ENCODE measurements around the gene KRT1. TPM values are rescaled to one million over a fixed set of nuclear protein-coding genes. Genes with fewer than 3 reads are reported as not detected.

The KRT1 gene
- total and polyA plus RNA-seq, 4 donors, result 0.17 to 2.1 (median 0.48) TPM

DNA sequence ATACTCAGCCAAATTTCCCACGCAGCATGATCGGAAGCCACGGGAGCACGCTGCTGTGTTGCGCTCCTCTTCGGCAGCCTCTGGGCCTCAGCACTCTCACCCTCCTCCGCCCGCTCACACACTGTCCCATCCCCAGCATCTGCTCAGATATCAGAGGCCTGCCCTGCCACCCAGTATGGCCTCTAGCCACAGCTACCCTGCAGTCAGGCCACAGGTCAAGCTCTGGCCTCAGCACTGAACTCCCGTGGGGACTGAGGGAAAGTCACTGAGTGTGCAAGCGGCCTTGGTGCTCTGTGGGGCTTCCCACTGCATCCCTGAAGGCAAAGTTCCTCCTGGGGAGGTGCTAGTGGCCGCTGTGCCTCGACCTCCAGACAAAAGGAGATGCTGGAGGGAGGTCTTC is 21.1 kb upstream of the KRT1 start:
- Histone ChIP-seq H3K27ac (ENCODE audit: low read depth, low read length) (no peak overlapping the region), H3K4me3 (ENCODE audit: low read depth, low read length) (no peak overlapping the region), H3K9me3 (ENCODE audit: control insufficient read depth, insufficient read depth, low read length) (no peaks in the 10 kb centered on the region), H3K27me3 (ENCODE audit: control insufficient read depth, insufficient read depth, low read length) (no peaks in the 10 kb centered on the region), H3K36me3 (ENCODE audit: control insufficient read depth, insufficient read depth, low read length) (no peaks in the 10 kb centered on the region), H3K4me1 (ENCODE audit: control insufficient read depth, insufficient read depth, low read length) (peaks cover 1% of the 10 kb centered on the region)
- DNase-seq (ENCODE audit: low read depth in 4 of 6, low spot score in 6 of 6), result no peak
- WGBS (ENCODE audit: insufficient coverage), result 81% methylated on average over 12 of the region's 12 CpGs

DNA sequence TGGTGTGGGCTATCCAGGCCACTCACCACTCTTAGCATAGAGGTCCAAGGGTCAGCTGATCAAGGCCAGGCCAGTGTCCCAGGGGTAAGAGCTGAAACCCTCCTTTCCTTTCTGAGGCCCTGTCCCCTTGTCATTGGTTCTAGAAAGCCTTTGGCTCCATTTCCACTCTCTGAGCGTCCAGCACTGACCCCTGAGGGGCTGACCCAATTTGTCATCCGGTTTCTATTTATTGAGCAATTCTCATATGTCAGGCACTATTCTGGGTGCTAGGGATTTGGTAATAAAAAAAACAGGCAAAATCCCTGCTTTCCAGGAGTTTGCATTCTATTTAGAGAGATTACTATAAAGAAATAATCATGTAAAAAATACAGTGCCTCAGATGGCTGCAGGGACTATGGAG is 19.8 kb upstream of the KRT1 start:
- Histone ChIP-seq H3K36me3 (ENCODE audit: control insufficient read depth, insufficient read depth, low read length) (no peaks in the 10 kb centered on the region), H3K9me3 (ENCODE audit: control insufficient read depth, insufficient read depth, low read length) (no peaks in the 10 kb centered on the region), H3K4me3 (ENCODE audit: low read depth, low read length) (no peak overlapping the region), H3K27me3 (ENCODE audit: control insufficient read depth, insufficient read depth, low read length) (no peaks in the 10 kb centered on the region), H3K27ac (ENCODE audit: low read depth, low read length) (no peak overlapping the region), H3K4me1 (ENCODE audit: control insufficient read depth, insufficient read depth, low read length) (peaks cover 5% of the 10 kb centered on the region)
- DNase-seq (ENCODE audit: low read depth in 4 of 6, low spot score in 6 of 6), result no peak
- WGBS (ENCODE audit: insufficient coverage), result no CpG with 5 or more reads among the region's 2 CpGs

DNA sequence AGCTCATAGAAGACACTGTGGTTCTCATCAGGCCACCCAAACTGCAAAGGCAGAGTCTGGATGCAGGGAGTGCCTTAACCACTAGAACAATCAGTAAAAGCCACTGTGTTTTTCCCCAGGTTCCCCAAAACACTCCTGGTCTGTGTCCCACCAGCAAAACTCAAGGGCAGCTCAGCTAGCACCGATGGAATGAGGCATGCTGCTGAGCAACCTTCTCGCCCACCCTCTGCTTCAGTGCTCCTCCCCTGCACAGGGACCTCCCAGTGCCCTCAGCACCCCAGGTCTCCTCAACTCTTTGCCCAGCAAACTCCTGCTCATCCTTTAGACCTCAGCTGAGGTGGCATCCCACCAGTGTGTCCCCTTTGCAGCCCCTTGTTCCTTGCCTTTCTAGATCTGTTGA is 19.2 kb upstream of the KRT1 start:
- Histone ChIP-seq H3K9me3 (ENCODE audit: control insufficient read depth, insufficient read depth, low read length) (no peaks in the 10 kb centered on the region), H3K4me1 (ENCODE audit: control insufficient read depth, insufficient read depth, low read length) (peaks cover 10% of the 10 kb centered on the region), H3K27me3 (ENCODE audit: control insufficient read depth, insufficient read depth, low read length) (no peaks in the 10 kb centered on the region), H3K36me3 (ENCODE audit: control insufficient read depth, insufficient read depth, low read length) (no peaks in the 10 kb centered on the region), H3K4me3 (ENCODE audit: low read depth, low read length) (no peak overlapping the region), H3K27ac (ENCODE audit: low read depth, low read length) (no peak overlapping the region)
- DNase-seq (ENCODE audit: low read depth in 4 of 6, low spot score in 6 of 6), result no peak
- 100% methylated on average over 2 of the region's 2 CpGs for WGBS (ENCODE audit: insufficient coverage)

DNA sequence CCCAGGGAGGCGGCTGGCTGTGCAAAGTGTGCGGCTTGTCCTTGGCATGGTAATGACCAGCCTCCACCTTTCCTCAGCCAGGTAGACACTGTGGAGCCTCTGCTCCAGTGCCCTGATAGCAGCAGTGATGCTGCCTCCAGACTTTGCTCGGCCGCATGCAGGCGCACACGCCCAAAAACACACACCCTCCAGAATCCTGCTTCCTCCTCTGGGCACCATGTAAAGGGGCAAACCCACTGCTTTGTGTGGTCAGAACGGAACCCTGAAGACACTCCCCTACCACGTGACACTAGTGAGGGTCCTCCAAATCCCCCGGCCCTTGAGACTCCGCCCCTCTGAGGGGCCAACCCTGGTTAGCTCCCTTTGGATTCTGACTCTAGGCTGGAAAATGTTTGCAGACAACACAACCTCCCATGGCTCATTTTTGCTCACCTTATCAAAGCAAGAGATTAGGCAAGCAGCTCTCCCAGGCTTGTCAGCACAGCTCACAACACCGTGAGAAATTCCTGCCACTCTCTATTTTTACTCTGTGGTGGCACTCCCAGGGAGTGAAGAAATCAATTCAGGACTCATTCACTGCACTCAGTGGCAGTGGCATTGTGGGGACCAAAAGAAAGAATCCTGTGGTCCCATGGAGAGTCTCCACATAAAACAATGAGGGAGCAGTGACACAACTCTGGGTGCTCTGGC is 18.6 kb upstream of the KRT1 start:
- Histone ChIP-seq H3K4me1 (ENCODE audit: control insufficient read depth, insufficient read depth, low read length) (peaks cover 11% of the 10 kb centered on the region), H3K9me3 (ENCODE audit: control insufficient read depth, insufficient read depth, low read length) (no peaks in the 10 kb centered on the region), H3K36me3 (ENCODE audit: control insufficient read depth, insufficient read depth, low read length) (no peaks in the 10 kb centered on the region), H3K27ac (ENCODE audit: low read depth, low read length) (no peak overlapping the region), H3K27me3 (ENCODE audit: control insufficient read depth, insufficient read depth, low read length) (no peaks in the 10 kb centered on the region), H3K4me3 (ENCODE audit: low read depth, low read length) (no peak overlapping the region)
- no peak for DNase-seq (ENCODE audit: low read depth in 4 of 6, low spot score in 6 of 6)
- WGBS (ENCODE audit: insufficient coverage), result 66% methylated on average over 11 of the region's 11 CpGs

DNA sequence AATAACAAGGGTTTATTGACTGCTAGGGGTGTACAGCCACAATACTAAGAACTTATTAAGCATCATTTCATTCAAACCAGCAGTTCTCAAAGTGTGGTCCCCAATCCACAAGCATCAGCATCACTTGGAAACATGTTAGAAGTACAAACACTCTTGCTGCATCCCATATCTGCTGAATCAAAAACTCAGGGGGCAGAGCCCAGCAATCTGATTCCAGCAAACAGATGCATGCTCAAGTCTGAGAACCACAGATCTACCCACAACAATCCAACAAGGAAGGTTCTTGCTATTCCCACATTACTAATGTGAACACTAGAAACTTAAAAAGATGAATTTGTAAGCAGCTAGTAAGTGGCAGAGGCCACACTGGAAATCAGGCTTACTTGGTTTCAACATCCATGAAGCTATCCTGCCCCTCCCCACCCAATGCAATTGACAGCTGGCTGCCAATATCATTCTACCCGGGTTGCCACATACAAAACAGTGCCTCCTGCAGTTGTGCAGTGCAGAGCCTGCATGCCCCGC is 16.9 kb upstream of the KRT1 start:
- H3K9me3 ChIP-seq (ENCODE audit: control insufficient read depth, insufficient read depth, low read length), result no peaks in the 10 kb centered on the region
- WGBS (ENCODE audit: insufficient coverage), result 51% methylated on average over 2 of the region's 2 CpGs
- H3K36me3 ChIP-seq (ENCODE audit: control insufficient read depth, insufficient read depth, low read length), result no peaks in the 10 kb centered on the region
- DNase-seq (ENCODE audit: low read depth in 4 of 6, low spot score in 6 of 6), result no peak
- no peak overlapping the region for H3K4me3 ChIP-seq (ENCODE audit: low read depth, low read length)
- H3K27me3 ChIP-seq (ENCODE audit: control insufficient read depth, insufficient read depth, low read length), result no peaks in the 10 kb centered on the region
- no peak overlapping the region for H3K27ac ChIP-seq (ENCODE audit: low read depth, low read length)
- peaks cover 20% of the 10 kb centered on the region for H3K4me1 ChIP-seq (ENCODE audit: control insufficient read depth, insufficient read depth, low read length)

DNA sequence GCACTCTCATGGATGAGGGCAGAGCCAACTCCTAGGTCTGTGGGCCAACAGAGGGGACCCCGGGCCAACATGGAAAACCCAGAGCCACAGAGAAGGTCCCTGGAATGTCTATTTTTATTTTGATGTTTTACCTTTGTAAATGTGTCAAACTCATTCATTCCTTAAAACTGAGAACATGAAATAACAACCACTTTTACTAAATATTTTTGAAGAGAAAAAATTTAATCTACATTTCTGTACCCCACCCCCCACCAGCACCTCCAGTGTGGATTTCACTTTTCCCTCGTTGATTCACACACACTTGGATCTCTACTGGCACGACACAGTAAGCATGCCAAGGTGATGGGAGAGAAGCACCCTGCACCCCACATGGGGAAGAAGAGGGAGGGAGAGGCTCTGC is 16.4 kb upstream of the KRT1 start:
- no peaks in the 10 kb centered on the region for H3K9me3 ChIP-seq (ENCODE audit: control insufficient read depth, insufficient read depth, low read length)
- peaks cover 24% of the 10 kb centered on the region for H3K4me1 ChIP-seq (ENCODE audit: control insufficient read depth, insufficient read depth, low read length)

DNA sequence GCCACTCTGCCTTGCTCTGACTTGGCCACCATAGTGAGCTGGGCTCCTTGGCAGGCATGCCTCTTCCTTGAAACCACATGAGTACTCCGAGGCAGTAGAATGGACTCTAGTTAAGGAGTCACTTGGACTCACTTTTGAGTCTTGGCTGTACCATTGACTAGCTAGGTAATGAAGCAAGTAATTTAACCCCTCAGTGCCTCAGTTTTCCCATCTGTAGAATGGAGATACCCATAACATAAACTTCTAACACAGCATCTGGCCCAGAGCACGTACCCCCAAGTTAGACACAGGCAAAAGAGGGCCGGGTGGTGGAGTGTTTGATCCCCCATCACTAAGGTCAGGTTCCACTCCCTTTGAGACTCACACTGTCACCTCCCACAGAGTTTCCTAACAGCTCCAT is 14.8 kb upstream of the KRT1 start:
- no peak overlapping the region for H3K27ac ChIP-seq (ENCODE audit: low read depth, low read length)
- peaks cover 4% of the 10 kb centered on the region for H3K27me3 ChIP-seq (ENCODE audit: control insufficient read depth, insufficient read depth, low read length)
- no peaks in the 10 kb centered on the region for H3K9me3 ChIP-seq (ENCODE audit: control insufficient read depth, insufficient read depth, low read length)
- peaks cover 37% of the 10 kb centered on the region for H3K4me1 ChIP-seq (ENCODE audit: control insufficient read depth, insufficient read depth, low read length)
- no peak overlapping the region for H3K4me3 ChIP-seq (ENCODE audit: low read depth, low read length)
- WGBS (ENCODE audit: insufficient coverage), result no CpG with 5 or more reads among the region's 3 CpGs
- DNase-seq (ENCODE audit: low read depth in 4 of 6, low spot score in 6 of 6), result no peak
- H3K36me3 ChIP-seq (ENCODE audit: control insufficient read depth, insufficient read depth, low read length), result no peaks in the 10 kb centered on the region

More for the DNA sequence above, 16.4 kb upstream of the KRT1 start:
- no peaks in the 10 kb centered on the region for H3K36me3 ChIP-seq (ENCODE audit: control insufficient read depth, insufficient read depth, low read length)
- no peak for DNase-seq (ENCODE audit: low read depth in 4 of 6, low spot score in 6 of 6)
- H3K4me3 ChIP-seq (ENCODE audit: low read depth, low read length), result no peak overlapping the region
- WGBS (ENCODE audit: insufficient coverage), result no CpG with 5 or more reads among the region's 3 CpGs
- H3K27me3 ChIP-seq (ENCODE audit: control insufficient read depth, insufficient read depth, low read length), result no peaks in the 10 kb centered on the region
- no peak overlapping the region for H3K27ac ChIP-seq (ENCODE audit: low read depth, low read length)

DNA sequence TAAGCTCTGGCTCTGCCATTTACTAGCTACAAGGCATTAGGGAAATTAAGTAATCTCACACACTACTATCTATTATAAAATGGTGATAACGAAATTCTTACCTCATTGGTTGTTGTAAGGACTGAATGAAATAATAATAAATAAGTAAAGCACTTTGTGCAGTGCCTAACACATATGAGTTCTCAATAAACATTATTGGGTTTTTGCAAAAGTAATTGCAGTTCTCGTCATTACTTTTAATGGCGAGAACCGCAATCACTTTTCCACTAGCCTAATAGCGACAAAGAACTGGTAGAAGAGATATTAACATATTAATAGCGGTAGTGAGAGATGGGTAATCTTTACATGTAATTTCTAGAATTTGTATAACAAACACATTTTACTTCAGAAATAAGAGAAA is 13.9 kb upstream of the KRT1 start:
- Histone ChIP-seq H3K4me3 (ENCODE audit: low read depth, low read length) (no peak overlapping the region), H3K4me1 (ENCODE audit: control insufficient read depth, insufficient read depth, low read length) (peaks cover 37% of the 10 kb centered on the region), H3K27me3 (ENCODE audit: control insufficient read depth, insufficient read depth, low read length) (peaks cover 4% of the 10 kb centered on the region), H3K9me3 (ENCODE audit: control insufficient read depth, insufficient read depth, low read length) (no peaks in the 10 kb centered on the region), H3K36me3 (ENCODE audit: control insufficient read depth, insufficient read depth, low read length) (no peaks in the 10 kb centered on the region), H3K27ac (ENCODE audit: low read depth, low read length) (no peak overlapping the region)
- WGBS (ENCODE audit: insufficient coverage), result no CpG with 5 or more reads among the region's 6 CpGs
- peak in 2 of 6 donors; percentile 29 to 91 for DNase-seq (ENCODE audit: low read depth in 4 of 6, low spot score in 6 of 6)

DNA sequence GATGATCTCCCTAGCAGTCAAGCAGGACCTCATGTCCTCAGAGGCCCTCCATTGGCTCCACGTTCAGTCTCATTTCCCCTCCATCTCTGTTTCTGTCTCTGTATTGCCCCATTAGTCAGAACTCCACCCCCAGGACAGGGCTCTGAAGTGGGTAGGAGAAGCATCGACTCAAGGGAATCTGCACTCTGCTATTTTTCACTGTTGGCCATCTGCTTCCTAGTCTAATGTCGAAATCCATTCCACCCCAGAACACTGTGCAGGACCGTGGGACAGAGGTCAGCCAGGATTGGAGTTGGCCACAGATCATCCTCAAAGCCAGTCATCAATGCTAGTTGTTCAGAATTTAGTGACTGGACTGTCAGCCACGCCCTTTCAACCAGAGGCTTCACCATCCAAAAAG is 13.1 kb upstream of the KRT1 start:
- Histone ChIP-seq H3K27me3 (ENCODE audit: control insufficient read depth, insufficient read depth, low read length) (peaks cover 4% of the 10 kb centered on the region), H3K4me3 (ENCODE audit: low read depth, low read length) (no peak overlapping the region), H3K4me1 (ENCODE audit: control insufficient read depth, insufficient read depth, low read length) (peaks cover 37% of the 10 kb centered on the region), H3K36me3 (ENCODE audit: control insufficient read depth, insufficient read depth, low read length) (no peaks in the 10 kb centered on the region), H3K27ac (ENCODE audit: low read depth, low read length) (no peak overlapping the region), H3K9me3 (ENCODE audit: control insufficient read depth, insufficient read depth, low read length) (no peaks in the 10 kb centered on the region)
- DNase-seq (ENCODE audit: low read depth in 4 of 6, low spot score in 6 of 6), result no peak
- 59% methylated on average over 4 of the region's 5 CpGs for WGBS (ENCODE audit: insufficient coverage)

DNA sequence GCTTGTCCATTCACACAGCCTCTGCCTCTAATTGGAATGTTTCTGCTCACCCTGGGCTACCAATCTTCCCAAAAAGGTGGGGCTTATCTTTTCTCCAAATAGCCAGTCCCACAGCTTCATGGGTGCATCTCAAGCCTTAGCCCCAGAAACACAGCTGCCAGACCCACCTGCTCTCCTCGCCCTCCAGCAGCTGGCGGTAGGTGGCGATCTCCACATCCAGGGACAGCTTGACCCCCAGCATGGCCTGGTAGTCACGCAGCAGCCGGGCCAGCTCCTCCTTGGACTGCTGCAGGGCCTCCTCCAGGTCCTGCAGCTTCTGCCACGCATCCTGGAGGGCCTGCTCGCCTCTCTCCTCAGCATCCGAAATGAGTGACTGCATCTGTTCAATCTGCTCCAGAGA is 12.0 kb upstream of the KRT1 start:
- peaks cover 4% of the 10 kb centered on the region for H3K27me3 ChIP-seq (ENCODE audit: control insufficient read depth, insufficient read depth, low read length)
- no peak for DNase-seq (ENCODE audit: low read depth in 4 of 6, low spot score in 6 of 6)
- H3K9me3 ChIP-seq (ENCODE audit: control insufficient read depth, insufficient read depth, low read length), result no peaks in the 10 kb centered on the region
- no peak overlapping the region for H3K27ac ChIP-seq (ENCODE audit: low read depth, low read length)
- H3K4me1 ChIP-seq (ENCODE audit: control insufficient read depth, insufficient read depth, low read length), result peaks cover 37% of the 10 kb centered on the region
- 76% methylated on average over 8 of the region's 8 CpGs for whole genome bisulfite sequencing (ENCODE audit: insufficient coverage)
- H3K36me3 ChIP-seq (ENCODE audit: control insufficient read depth, insufficient read depth, low read length), result no peaks in the 10 kb centered on the region
- H3K4me3 ChIP-seq (ENCODE audit: low read depth, low read length), result no peak overlapping the region

Measured in spinal cord (tissue), 10 donors.